ENCODE measurements around the gene PDE11A.

Gene PDE11A

GRCh38 chr2:177905640-177906039 is 166.9 kb downstream of the PDE11A start:
- no peak overlapping the region for H3K4me3 ChIP-seq (ENCODE audit: control insufficient read depth, low read depth, low read length)
- no peak for TF ChIP-seq CTCF (conservative IDR thresholded peaks at IDR 0.05; ENCODE audit: control insufficient read depth, insufficient read depth, low read depth, low read length)
- DNase-seq (ENCODE audit: low read depth): no peak

GRCh38 chr2:177902395-177903163 is 170.0 kb downstream of the PDE11A start:
- H3K4me3 ChIP-seq (ENCODE audit: control insufficient read depth, low read depth, low read length): no peak overlapping the region
- no peak for TF ChIP-seq CTCF (conservative IDR thresholded peaks at IDR 0.05; ENCODE audit: control insufficient read depth, insufficient read depth, low read depth, low read length)
- DNase-seq (ENCODE audit: low read depth): no peak

- H3K4me3 ChIP-seq (ENCODE audit: control insufficient read depth, low read depth, low read length): no peak overlapping the region
- no peak for TF ChIP-seq CTCF (conservative IDR thresholded peaks at IDR 0.05; ENCODE audit: control insufficient read depth, insufficient read depth, low read depth, low read length)
- no peak for DNase-seq (ENCODE audit: low read depth)
Measured at GRCh38 chr2:177900082-177900481, 172.5 kb downstream of the PDE11A start.

- no peak for TF ChIP-seq CTCF (conservative IDR thresholded peaks at IDR 0.05; ENCODE audit: control insufficient read depth, insufficient read depth, low read depth, low read length)
- H3K4me3 ChIP-seq (ENCODE audit: control insufficient read depth, low read depth, low read length): no peak overlapping the region
Measured at GRCh38 chr2:177897278-177897677, 175.3 kb downstream of the PDE11A start.

GRCh38 chr2:177896587-177896986 is 176.0 kb downstream of the PDE11A start:
- TF ChIP-seq CTCF (conservative IDR thresholded peaks at IDR 0.05; ENCODE audit: control insufficient read depth, insufficient read depth, low read depth, low read length): no peak

More at GRCh38 chr2:177897278-177897677, 175.3 kb downstream of the PDE11A start:
- DNase-seq (ENCODE audit: low read depth): no peak

GRCh38 chr2:177894546-177894945 is 178.0 kb downstream of the PDE11A start:
- TF ChIP-seq CTCF (conservative IDR thresholded peaks at IDR 0.05; ENCODE audit: control insufficient read depth, insufficient read depth, low read depth, low read length): no peak
- H3K4me3 ChIP-seq (ENCODE audit: control insufficient read depth, low read depth, low read length): no peak overlapping the region
- DNase-seq (ENCODE audit: low read depth): no peak

More at GRCh38 chr2:177896587-177896986, 176.0 kb downstream of the PDE11A start:
- H3K4me3 ChIP-seq (ENCODE audit: control insufficient read depth, low read depth, low read length): no peak overlapping the region
- DNase-seq (ENCODE audit: low read depth): no peak

Data from fibroblast of mammary gland (primary cell).